NOMO-1 treated with dmso at 0.1 percent for 144 hours (cell line): Measurements from ENCODE around the gene MRPL10.

ENCODE experiments used
- DNase-seq: peaks from one replicate; lab custom pipeline; 2025; ENCODE audit not compliant: unreplicated experiment; lab: John Stamatoyannopoulos, UW

MRPL10 gene

GRCh38 chr17:47860386-47860785 lies 29.0 kb upstream of the MRPL10 start:
- DNase-seq: no peak

GRCh38 chr17:47857551-47858455 lies 26.5 kb upstream of the MRPL10 start:
- DNase-seq: peak; percentile 33

- DNase-seq: no peak
These were observed 25.5 kb upstream of the MRPL10 start for GRCh38 chr17:47856830-47857229.

- no peak for DNase-seq
These were observed 24.4 kb upstream of the MRPL10 start for GRCh38 chr17:47855737-47856136.

DNA sequence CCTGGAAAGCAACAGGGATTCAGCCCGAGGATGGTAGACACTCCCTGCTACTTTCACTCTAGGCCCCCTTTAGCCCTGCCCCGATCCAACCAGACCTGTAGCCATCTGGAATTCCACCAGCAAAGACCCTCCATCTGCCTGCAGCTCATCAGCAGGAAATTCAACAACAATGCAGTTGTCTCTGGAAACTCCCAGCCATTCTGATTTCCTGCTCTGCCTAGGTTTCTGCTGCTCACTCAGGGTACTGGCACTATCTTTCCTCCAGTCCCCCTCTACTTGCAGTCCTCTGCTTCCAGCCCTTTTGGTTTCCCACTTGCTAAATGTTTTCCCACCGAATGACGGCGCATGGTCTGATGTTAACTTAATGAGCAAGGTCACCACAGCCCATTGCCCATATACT lies 22.3 kb upstream of the MRPL10 start:
- no peak for DNase-seq

GRCh38 chr17:47852113-47852949 lies 21.0 kb upstream of the MRPL10 start:
- no peak for DNase-seq

DNA sequence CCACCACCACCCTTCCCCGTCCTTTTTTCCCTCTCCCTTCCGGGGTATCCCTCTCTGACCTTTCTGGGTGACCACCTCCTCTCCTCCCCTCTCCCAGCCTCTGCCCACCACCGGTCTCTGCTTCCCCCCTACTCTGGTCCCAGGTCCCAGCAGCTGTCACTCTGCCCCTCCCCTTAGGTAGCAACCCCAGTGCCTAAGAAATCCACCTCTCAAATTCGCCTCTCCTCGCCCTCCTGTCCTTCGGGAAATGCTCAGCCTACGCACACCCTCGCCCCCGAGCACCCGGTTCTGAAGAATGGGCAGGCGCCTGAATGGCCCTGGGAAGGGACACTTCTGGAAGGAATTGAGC lies 20.4 kb upstream of the MRPL10 start:
- DNase-seq: no peak

DNA sequence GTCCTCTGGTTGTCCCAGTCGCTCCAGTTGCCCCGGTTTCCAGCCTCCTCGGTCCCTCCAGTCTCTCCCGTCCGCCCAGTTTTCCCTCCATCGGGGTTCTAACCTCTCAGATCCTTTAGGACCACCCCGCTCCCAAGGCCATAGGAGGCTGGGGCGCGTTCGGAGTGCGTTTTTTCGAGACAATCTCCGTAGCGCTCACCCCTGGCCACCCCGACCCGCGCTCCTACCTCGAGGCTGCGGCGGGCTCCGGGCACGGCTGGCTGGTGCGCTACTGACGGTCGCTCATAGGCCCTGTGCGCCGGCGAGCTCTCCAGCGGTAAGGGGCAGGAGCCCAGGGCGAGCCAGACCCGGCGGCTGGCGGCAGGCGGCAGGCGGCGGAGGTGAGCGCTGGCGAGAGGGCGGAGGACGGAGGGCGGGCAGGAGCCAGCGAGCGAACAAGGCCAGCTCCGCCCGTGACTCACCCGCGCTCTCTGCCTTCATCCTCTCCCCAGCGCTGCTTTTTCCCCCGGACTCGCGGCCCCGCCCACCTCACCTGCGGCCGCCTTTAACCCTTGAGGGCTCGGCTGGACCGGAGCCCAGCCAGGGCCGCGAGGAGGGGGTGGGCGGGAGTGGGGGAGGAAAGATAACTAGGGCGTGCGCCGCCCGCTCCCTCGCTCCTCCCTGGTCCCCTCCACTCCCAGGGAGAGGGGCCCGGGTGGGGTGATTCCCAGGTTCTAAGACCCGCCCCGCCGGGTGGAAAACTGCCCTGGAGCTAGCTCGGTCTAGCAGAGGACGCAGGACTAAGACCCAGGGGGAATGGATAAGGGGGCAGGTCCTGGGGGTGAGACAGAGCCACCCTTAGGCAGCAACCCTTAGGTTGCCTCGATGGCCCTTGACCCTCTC lies 19.6 kb upstream of the MRPL10 start, which contains the start of gene SP6:
Gene SP6 (minus strand): TSS at position 472 of the 882 bp plus-strand sequence. CDS start 2,734 bp downstream, outside the sequence.
- no peak for DNase-seq

- DNase-seq: no peak
These were observed 19.0 kb upstream of the MRPL10 start for GRCh38 chr17:47850373-47850691.

DNA sequence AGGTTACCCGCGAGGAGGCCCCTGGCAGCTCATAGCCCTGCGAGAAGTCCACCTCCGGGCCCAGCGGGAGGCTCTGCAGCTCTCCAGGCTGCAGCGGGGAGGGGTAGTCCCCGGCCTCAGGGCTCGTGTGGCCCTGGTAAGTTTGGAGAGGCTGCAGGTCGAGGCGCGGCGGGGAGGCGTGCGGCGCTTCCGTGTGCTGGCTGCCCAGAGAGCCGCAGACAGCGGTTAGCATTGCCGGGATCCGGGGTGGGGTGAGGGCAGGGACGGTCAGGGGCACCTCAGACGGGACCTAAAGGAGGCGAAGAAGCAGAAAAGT lies 16.8 kb upstream of the MRPL10 start:
- DNase-seq: no peak

GRCh38 chr17:47847341-47848197 lies 16.2 kb upstream of the MRPL10 start:
- DNase-seq: peak; percentile 29

DNA sequence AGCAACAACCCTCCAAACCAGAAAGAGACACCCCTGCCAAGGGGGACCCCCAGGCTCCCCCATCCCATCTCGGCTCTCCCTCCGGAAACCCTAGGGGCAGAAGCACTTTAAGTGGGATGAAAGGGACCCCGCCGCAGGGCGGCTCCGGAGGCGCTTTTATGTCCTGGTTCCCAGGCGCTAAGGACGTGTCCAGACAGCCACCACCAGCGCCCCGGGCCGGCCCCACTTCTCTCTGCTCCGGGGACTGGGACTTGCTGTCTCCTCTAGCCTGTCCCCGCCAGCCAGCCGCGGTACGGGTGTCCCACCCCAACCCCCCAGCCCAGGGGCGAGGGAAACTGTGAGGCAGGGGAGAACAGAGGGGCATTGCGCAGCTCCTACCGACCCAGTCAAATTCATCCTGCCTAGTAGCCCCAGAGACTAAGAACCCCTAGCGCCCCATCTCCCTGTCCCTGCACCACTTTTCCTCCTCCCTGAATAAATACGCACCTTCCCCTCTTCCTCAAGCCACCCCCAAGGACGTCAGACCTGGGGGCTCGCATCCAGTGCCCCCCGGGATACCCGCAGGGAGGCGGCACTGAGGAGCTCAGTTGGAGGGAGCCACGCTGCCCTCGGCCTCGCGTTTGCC lies 15.5 kb upstream of the MRPL10 start:
- DNase-seq: no peak

DNA sequence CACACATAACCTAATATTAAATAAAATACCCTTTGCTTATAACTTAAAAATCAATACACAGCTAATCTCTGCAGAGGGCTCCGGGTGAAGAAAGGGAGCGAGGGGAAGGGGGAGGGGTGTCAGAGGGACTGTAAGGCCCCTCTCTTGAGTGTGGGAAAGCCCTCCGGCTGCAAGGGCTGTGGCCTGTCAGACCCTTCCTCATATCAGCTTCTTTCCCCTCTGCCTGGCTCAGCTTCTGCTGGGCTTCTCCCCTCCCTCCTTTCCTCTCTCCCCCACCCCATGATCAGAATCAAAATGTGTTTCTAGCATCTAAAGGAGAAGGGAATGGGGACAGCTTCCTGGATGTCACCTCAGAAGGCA lies 14.4 kb upstream of the MRPL10 start:
- DNase-seq: no peak

- DNase-seq: no peak
These were observed 13.7 kb upstream of the MRPL10 start for GRCh38 chr17:47844814-47845715.

- no peak for DNase-seq
These were observed 12.9 kb upstream of the MRPL10 start for GRCh38 chr17:47844227-47844626.

DNA sequence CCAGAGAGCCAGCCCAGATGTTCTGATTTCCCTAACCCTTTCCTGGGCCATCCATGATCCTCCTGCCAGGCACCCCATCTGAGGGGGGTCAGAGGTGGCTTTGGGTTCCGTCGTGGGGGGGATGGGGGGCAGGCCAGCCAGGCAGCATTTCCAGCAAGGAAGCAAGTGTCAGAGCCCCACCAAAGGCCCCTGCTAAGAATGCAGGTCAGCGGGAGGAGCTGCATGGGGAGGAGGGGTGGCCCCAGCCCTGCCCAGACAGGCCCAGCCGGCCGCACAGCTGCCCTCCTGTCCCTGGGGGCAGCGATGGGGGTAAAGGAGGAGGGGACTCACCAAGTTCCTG lies 12.0 kb upstream of the MRPL10 start:
- DNase-seq: no peak

DNA sequence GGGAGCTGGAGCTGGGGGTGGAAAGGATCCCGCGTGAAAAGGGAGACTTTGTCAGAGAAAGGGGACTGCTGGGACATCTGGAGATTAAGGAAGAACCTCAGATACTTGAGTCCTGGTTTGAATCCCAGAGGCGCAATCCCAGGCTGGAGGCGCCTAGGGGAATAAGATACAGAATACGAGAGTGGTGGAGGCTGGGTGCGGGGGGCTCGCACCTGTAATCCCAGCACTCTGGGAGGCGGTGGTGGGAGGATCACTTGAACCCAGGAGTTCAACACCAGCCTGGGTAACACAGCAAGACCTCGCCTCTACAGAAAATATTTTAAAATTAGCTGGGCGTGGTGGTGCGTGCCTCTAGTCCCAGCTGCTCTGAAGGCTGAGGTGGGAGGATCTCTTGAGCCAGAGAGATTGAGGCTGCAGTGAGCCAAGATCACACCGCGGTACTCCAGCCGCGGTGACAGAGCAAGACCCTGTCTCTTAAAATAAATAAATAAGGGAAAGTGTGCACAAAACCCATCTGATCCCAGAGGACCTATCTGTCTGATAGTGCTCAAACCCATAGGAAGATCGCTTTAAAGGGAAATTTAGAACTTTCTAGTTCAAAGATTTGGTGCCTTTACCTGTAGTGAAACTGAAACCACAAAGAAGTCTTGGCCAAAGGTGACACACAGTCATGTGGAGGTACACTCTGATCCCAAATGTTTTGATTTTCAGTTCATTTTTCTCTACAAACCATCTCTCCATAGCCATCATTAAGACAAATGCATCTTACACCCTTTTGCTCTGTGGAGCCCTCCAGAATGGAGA lies 10.3 kb upstream of the MRPL10 start:
- DNase-seq: no peak

GRCh38 chr17:47840742-47841487 lies 9.6 kb upstream of the MRPL10 start, which contains the start of gene SCRN2:
TSS of gene SCRN2 (minus strand) at chr17:47841273. CDS start at chr17:47840843, 430 bp downstream.
- DNase-seq: peak; percentile 77
